ENCODE measurements around the gene FBL.
"Not testable (repeated sequence)": the region's sequence is repeated elsewhere in the genome, so short reads cannot be mapped to it uniquely, and the experiment has no call there.

Gene FBL

GRCh38 chr19:39881495-39882110 is 35.4 kb upstream of the FBL start:
- DNase-seq (ENCODE audit: low read depth); in situ Hi-C loops (cut with HindIII; ENCODE audit: low sequenced_read_pairs); H3K4me3 ChIP-seq (ENCODE audit: low read depth, low read length): not testable (repeated sequence)

- in situ Hi-C loops (cut with HindIII; ENCODE audit: low sequenced_read_pairs); DNase-seq (ENCODE audit: low read depth); H3K4me3 ChIP-seq (ENCODE audit: low read depth, low read length): not testable (repeated sequence)
These were observed 34.1 kb upstream of the FBL start for GRCh38 chr19:39880241-39880640.

GRCh38 chr19:39879796-39880195 is 33.6 kb upstream of the FBL start:
- DNase-seq (ENCODE audit: low read depth); in situ Hi-C loops (cut with HindIII; ENCODE audit: low sequenced_read_pairs); H3K4me3 ChIP-seq (ENCODE audit: low read depth, low read length): not testable (repeated sequence)

- in situ Hi-C loops (cut with HindIII; ENCODE audit: low sequenced_read_pairs): not testable (repeated sequence)
These were observed 32.7 kb upstream of the FBL start for GRCh38 chr19:39878866-39879265.

GRCh38 chr19:39878398-39878797 is 32.2 kb upstream of the FBL start:
- H3K4me3 ChIP-seq (ENCODE audit: low read depth, low read length): no peak overlapping the region
- DNase-seq (ENCODE audit: low read depth): no peak
- in situ Hi-C loops (cut with HindIII; ENCODE audit: low sequenced_read_pairs): no loop called here
- TF ChIP-seq CTCF (IDR thresholded peaks at IDR 0.05; ENCODE audit: low read depth, low read length, missing control alignments): no peak

More at GRCh38 chr19:39878866-39879265, 32.7 kb upstream of the FBL start:
- DNase-seq (ENCODE audit: low read depth); H3K4me3 ChIP-seq (ENCODE audit: low read depth, low read length): not testable (repeated sequence)

GRCh38 chr19:39877982-39878381 is 31.8 kb upstream of the FBL start:
- H3K4me3 ChIP-seq (ENCODE audit: low read depth, low read length); DNase-seq (ENCODE audit: low read depth); in situ Hi-C loops (cut with HindIII; ENCODE audit: low sequenced_read_pairs): not testable (repeated sequence)

- in situ Hi-C loops (cut with HindIII; ENCODE audit: low sequenced_read_pairs); DNase-seq (ENCODE audit: low read depth); H3K4me3 ChIP-seq (ENCODE audit: low read depth, low read length): not testable (repeated sequence)
These were observed 31.3 kb upstream of the FBL start for GRCh38 chr19:39877488-39877887.

GRCh38 chr19:39876486-39876885 is 30.3 kb upstream of the FBL start:
- DNase-seq (ENCODE audit: low read depth); H3K4me3 ChIP-seq (ENCODE audit: low read depth, low read length); in situ Hi-C loops (cut with HindIII; ENCODE audit: low sequenced_read_pairs): not testable (repeated sequence)

GRCh38 chr19:39875401-39875864 is 29.3 kb upstream of the FBL start:
- DNase-seq (ENCODE audit: low read depth); H3K4me3 ChIP-seq (ENCODE audit: low read depth, low read length); in situ Hi-C loops (cut with HindIII; ENCODE audit: low sequenced_read_pairs): not testable (repeated sequence)

- no peak for TF ChIP-seq CTCF (IDR thresholded peaks at IDR 0.05; ENCODE audit: low read depth, low read length, missing control alignments)
- in situ Hi-C loops (cut with HindIII; ENCODE audit: low sequenced_read_pairs): no loop called here
These were observed 28.2 kb upstream of the FBL start for GRCh38 chr19:39874404-39874803.

GRCh38 chr19:39873385-39873784 is 27.2 kb upstream of the FBL start:
- no peak overlapping the region for H3K4me3 ChIP-seq (ENCODE audit: low read depth, low read length)
- in situ Hi-C loops (cut with HindIII; ENCODE audit: low sequenced_read_pairs): no loop called here
- TF ChIP-seq CTCF (IDR thresholded peaks at IDR 0.05; ENCODE audit: low read depth, low read length, missing control alignments): no peak
- no peak for DNase-seq (ENCODE audit: low read depth)

More at GRCh38 chr19:39874404-39874803, 28.2 kb upstream of the FBL start:
- DNase-seq (ENCODE audit: low read depth): no peak
- H3K4me3 ChIP-seq (ENCODE audit: low read depth, low read length): no peak overlapping the region

Data from astrocyte of the cerebellum (primary cell).